ENCODE measurements around the gene QKI.

Gene QKI

GRCh38 chr6:163392533-163392932, 22.0 kb upstream of the QKI start:
- DNase-seq (ENCODE audit: low spot score), result no peak

- DNase-seq (ENCODE audit: low spot score), result no peak
Measured at GRCh38 chr6:163393923-163394322, 20.6 kb upstream of the QKI start.

- no peak for DNase-seq (ENCODE audit: low spot score)
Measured at GRCh38 chr6:163394659-163395058, 19.9 kb upstream of the QKI start.

GRCh38 chr6:163395122-163395830, 19.2 kb upstream of the QKI start:
- no peak for DNase-seq (ENCODE audit: low spot score)

- no peak for DNase-seq (ENCODE audit: low spot score)
Measured at GRCh38 chr6:163395831-163396185, 18.7 kb upstream of the QKI start.

GRCh38 chr6:163397326-163397725, 17.2 kb upstream of the QKI start:
- no peak for DNase-seq (ENCODE audit: low spot score)

GRCh38 chr6:163398115-163398514, 16.4 kb upstream of the QKI start:
- no peak for DNase-seq (ENCODE audit: low spot score)

- DNase-seq (ENCODE audit: low spot score), result no peak
Measured at GRCh38 chr6:163398815-163399214, 15.7 kb upstream of the QKI start.

GRCh38 chr6:163400509-163400908, 14.0 kb upstream of the QKI start:
- no peak for DNase-seq (ENCODE audit: low spot score)

- DNase-seq (ENCODE audit: low spot score), result no peak
Measured at GRCh38 chr6:163401039-163401885, 13.3 kb upstream of the QKI start.

GRCh38 chr6:163402616-163403015, 11.9 kb upstream of the QKI start:
- DNase-seq (ENCODE audit: low spot score), result no peak

GRCh38 chr6:163404825-163405265, 9.7 kb upstream of the QKI start:
- no peak for DNase-seq (ENCODE audit: low spot score)

- DNase-seq (ENCODE audit: low spot score), result no peak
Measured at GRCh38 chr6:163405412-163406309, 8.9 kb upstream of the QKI start.

GRCh38 chr6:163406366-163406765, 8.2 kb upstream of the QKI start:
- no peak for DNase-seq (ENCODE audit: low spot score)

GRCh38 chr6:163406830-163407229, 7.7 kb upstream of the QKI start:
- DNase-seq (ENCODE audit: low spot score), result no peak

- peak; percentile 72 for DNase-seq (ENCODE audit: low spot score)
Measured at GRCh38 chr6:163408352-163408991, 6.0 kb upstream of the QKI start.

- DNase-seq (ENCODE audit: low spot score), result no peak
Measured at GRCh38 chr6:163409712-163410111, 4.8 kb upstream of the QKI start.

- no peak for DNase-seq (ENCODE audit: low spot score)
Measured at GRCh38 chr6:163412341-163412740, 2.2 kb upstream of the QKI start.

GRCh38 chr6:163412801-163413344, 1.6 kb upstream of the QKI start:
- DNase-seq (ENCODE audit: low spot score), result no peak

- DNase-seq (ENCODE audit: low spot score), result peak; percentile 95
Measured at GRCh38 chr6:163413345-163414116, 987 bp upstream of the QKI start.
